Cardiac muscle cell (in vitro differentiated cells and primary cell): ENCODE measurements around the gene LPAR5. TPM values are rescaled to one million over a fixed set of nuclear protein-coding genes. Genes with fewer than 3 reads are reported as not detected.
A peak's percentile ranks its signal among the peaks of the same experiment; 100 is the strongest.
"Not testable (repeated sequence)": the region's sequence is repeated elsewhere in the genome, so short reads cannot be mapped to it uniquely, and the experiment has no call there.

Experiments used
- DNase-seq, 2 donors: peaks; one replicate each; pipeline versions ENCODE4 v3.0.0 to v3.0.0-alpha.2; 2010 to 2017; ENCODE audit warnings: low read depth in 1 of 2, low spot score in 1 of 2
- H3K27ac ChIP-seq: fragments of 200-600 bp; sonication (generic); 2 replicates; pipeline ENCODE4 v1.5.1; 2016
- H3K27me3 ChIP-seq: fragments of 200-600 bp; sonication (generic); 2 replicates; pipeline ENCODE4 v1.6.0; 2016; ENCODE audit warnings: control low read depth
- H3K36me3 ChIP-seq: fragments of 200-600 bp; sonication (generic); 2 replicates; pipeline ENCODE4 v1.5.1; 2016; ENCODE audit warnings: control low read depth
- H3K4me1 ChIP-seq: fragments of 200-600 bp; sonication (generic); 2 replicates; pipeline ENCODE4 v1.8.1; 2017; ENCODE audit warnings: low read depth, mild to moderate bottlenecking, mixed run types
- H3K4me3 ChIP-seq: fragments of 200-600 bp; sonication (generic); 2 replicates; pipeline ENCODE4 v1.5.1; 2016; ENCODE audit warnings: mild to moderate bottlenecking
- H3K9me3 ChIP-seq: fragments of 200-600 bp; sonication (generic); 2 replicates; pipeline ENCODE4 v1.5.1; 2017; ENCODE audit warnings: low read depth, mild to moderate bottlenecking, control low read depth
- CTCF ChIP-seq: IDR thresholded peaks from 2 replicates; pipeline ENCODE4 v1.5.1; 2012; ENCODE audit warnings: low read depth, mild to moderate bottlenecking, low read length
- polyA plus RNA-seq: library from polyadenylated mRNA; unstranded; fragments of >200 nt; fragmentation: Nextera tagmentation; extraction: Ambion mirVana; gene quantifications from 2 replicates; pipeline ENCODE4 v1.2.1, GENCODE V29; 2016
- total RNA-seq: library from RNA; depleted of rRNA; stranded (reverse); fragments of >200 nt; gene quantifications from 2 replicates; pipeline ENCODE4 v1.2.3, GENCODE V29; 2016

The LPAR5 gene
- total and polyA plus RNA-seq, 2 experiments from 2014 or later: 0.71 to 0.78 TPM

DNA sequence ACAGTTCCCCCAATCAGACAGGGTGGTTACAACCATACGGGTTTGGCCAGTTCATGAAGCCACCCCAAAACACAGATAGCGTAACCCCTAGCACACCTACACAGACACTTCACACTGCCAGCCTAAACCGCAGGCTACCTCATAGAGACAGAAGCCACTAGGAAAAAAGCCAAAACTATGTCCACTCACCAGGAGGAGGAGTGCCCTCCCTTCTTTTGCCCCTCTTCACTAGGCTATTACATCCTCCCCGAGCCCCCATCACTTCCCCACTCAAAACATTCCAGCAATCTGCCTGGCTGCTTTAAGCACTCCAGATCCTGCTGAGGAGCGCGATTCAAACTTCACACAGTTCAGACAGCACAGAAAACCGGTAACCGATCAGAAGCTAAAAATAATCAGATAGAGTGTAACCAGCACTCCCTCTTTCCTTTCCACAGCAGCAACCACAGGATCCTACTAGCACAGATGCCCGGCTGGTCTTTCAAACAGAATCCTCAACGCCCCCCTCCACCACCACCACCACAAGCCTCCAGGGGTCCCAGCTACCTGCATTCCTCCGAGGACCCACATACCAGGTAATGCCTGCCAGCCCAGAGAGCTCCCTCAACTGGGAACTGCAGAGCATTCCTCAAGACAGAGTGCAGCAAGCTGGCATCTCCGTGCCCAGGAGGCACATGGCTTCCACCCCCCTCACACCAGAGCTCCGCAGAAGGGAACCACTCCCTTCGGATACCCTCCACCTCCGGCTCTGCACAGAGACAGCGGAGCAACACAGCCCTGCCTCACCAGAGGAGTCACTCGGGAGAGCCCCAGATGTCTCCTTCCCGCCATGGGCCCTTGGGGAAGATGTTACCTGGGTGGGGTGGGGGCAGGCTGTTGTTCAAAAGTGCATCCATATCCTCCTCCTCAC is 30.1 kb downstream of the LPAR5 start:
- no peak for TF ChIP-seq CTCF
- Histone ChIP-seq H3K27ac (peak overlapping the region; percentile 94), H3K4me1 (peaks cover 30% of the 10 kb centered on the region), H3K9me3 (no peaks in the 10 kb centered on the region), H3K36me3 (peaks cover 16% of the 10 kb centered on the region), H3K27me3 (no peaks in the 10 kb centered on the region), H3K4me3 (peak overlapping the region; percentile 64)
- DNase-seq: peak; percentile 25 to 63

DNA sequence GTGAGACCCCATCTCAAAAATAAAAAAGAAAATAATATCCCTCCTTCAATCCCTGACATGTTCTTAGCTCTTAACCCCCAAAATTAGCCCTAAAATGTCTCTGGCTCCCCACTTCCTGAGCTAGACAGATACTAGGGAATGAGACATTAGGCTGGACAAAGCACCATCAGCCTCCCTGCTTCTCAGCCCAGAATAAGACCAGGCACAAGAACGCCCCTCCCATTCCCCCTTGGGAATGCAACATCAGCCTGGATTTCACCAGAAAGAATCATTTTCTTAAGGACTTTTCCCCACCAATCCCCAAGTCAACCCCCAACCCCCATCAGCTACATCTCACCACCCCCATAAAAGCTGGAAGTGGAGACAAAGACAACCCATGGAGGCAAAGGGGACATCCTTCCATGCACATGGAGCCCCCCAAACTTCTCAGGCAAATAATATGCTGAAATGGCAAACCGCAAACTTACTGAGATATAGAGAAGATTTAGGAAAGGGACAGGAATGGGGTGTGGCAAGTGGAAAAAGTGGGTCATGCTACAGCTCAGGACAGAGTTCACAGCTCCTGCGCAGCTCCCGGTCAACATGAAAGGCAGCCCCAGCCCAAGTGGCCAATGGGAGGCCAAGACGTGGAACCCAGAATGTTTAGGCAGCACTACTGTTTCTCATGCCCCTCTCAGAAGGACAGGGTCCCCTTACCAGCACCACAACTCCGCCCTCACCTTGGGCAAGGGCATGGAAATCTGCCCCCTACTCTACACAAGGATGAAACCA is 31.3 kb downstream of the LPAR5 start:
- peak overlapping the region; percentile 94 for H3K27ac ChIP-seq
- H3K4me1 ChIP-seq: peaks cover 28% of the 10 kb centered on the region
- no peaks in the 10 kb centered on the region for H3K9me3 ChIP-seq
- TF ChIP-seq CTCF: no peak
- H3K4me3 ChIP-seq: peak overlapping the region; percentile 64
- peak in 1 of 2 donors; percentile 42 for DNase-seq
- peaks cover 28% of the 10 kb centered on the region for H3K36me3 ChIP-seq
- H3K27me3 ChIP-seq: no peaks in the 10 kb centered on the region

DNA sequence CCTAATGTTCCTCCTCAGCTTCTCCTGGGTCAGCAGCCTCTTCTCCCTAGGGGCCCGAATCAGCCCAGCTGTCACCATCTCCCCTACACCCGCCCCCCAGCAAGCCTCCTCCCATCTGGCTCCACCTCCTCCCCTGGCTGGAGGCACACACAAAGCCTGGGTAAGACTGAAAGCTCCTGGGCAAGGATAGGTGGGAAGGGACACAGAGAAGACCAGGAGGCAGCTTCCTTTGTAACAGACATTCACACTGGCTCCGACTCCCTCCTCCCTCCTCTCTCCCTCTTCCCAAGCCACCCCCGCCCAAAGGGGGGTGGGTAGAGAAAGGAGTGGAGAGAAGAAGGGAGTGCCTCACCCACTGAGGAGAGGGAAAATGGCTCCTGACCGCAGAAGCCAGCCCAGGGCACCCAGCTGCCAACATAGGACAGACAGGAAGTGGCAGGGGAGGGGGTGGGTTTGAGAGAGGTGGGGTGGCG is 32.6 kb downstream of the LPAR5 start:
- DNase-seq: peak; percentile 36 to 62
- no peak for TF ChIP-seq CTCF
- H3K27ac ChIP-seq: peak overlapping the region; percentile 52
- no peaks in the 10 kb centered on the region for H3K9me3 ChIP-seq
- H3K27me3 ChIP-seq: no peaks in the 10 kb centered on the region
- H3K4me3 ChIP-seq: no peak overlapping the region
- peaks cover 39% of the 10 kb centered on the region for H3K36me3 ChIP-seq
- peaks cover 28% of the 10 kb centered on the region for H3K4me1 ChIP-seq

DNA sequence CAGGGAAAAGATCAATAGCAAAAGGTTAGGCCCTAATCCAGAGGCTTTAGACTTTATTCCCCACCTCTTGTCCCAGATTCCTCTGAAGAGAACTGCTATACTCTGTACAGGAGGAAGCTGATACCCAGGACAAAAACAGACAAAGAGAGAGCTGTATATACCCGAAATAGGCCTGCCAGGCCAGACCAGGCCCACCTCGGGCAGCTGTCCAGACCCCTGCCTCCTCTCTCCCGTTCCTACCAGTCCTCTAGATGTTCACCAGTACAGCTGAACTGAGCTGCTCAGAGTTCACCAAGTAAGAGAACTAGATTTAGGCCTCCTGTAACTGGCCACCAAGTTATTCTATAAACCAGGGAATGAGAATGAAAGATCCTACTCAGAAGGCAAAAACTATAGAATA is 33.2 kb downstream of the LPAR5 start:
- Histone ChIP-seq H3K27me3 (no peaks in the 10 kb centered on the region), H3K9me3 (no peaks in the 10 kb centered on the region), H3K36me3 (peaks cover 45% of the 10 kb centered on the region), H3K27ac (no peak overlapping the region), H3K4me1 (peaks cover 28% of the 10 kb centered on the region), H3K4me3 (no peak overlapping the region)
- TF ChIP-seq CTCF: no peak
- DNase-seq: no peak

DNA sequence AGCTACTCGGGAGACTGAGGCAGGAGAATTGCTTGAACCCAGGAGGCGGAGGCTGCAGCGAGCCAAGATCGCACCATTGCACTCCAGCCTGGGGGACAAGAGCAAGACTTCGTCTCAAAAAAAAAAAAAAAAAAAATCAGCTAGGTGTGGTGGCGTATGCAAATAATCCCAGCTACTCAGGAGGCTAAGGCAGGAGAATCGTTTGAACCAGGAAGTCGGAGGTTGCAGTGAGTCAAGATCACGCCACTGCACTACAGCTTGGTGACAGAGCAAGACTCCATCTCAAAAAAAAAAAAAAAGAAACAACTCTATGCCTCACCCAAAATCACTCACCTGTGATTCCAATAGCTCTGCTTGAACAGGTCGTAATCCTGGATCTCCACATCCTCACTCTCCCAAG is 40.1 kb downstream of the LPAR5 start:
- not testable (repeated sequence) for H3K9me3 ChIP-seq, H3K4me3 ChIP-seq, H3K27ac ChIP-seq, H3K27me3 ChIP-seq, H3K4me1 ChIP-seq, DNase-seq
- H3K36me3 ChIP-seq: peaks cover 93% of the 10 kb centered on the region

DNA sequence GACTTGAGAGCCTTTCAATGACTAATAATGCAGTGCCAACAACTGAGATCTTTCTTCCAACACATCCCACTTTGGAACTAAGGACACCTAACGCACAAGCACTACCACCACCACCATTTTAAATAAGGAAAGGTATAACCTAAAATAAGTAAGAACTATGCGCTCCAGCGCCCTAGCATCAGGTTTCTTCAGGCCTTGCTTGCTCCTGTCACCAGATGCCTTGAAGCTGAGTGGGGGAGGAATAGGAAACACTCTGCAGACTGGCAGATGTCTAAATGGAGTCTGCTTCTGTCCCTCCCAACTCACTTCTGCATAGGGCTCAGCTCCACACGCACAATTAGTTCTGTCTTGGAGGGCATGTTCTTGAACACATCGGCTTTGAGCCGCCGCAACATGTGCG is 43.7 kb downstream of the LPAR5 start:
- no peaks in the 10 kb centered on the region for H3K4me1 ChIP-seq
- H3K27ac ChIP-seq: no peak overlapping the region
- TF ChIP-seq CTCF: no peak
- no peaks in the 10 kb centered on the region for H3K27me3 ChIP-seq
- H3K4me3 ChIP-seq: no peak overlapping the region
- no peaks in the 10 kb centered on the region for H3K9me3 ChIP-seq
- peaks cover 91% of the 10 kb centered on the region for H3K36me3 ChIP-seq
- no peak for DNase-seq

GRCh38 chr12:6586569-6586968 is 49.2 kb downstream of the LPAR5 start:
- H3K36me3 ChIP-seq: peaks cover 88% of the 10 kb centered on the region
- not testable (repeated sequence) for H3K4me1 ChIP-seq, H3K27ac ChIP-seq, H3K4me3 ChIP-seq, H3K9me3 ChIP-seq, H3K27me3 ChIP-seq
- DNase-seq: peak in 1 of 2 donors; percentile 15
